ENCODE measurements around the gene AUTS2.

DNA sequence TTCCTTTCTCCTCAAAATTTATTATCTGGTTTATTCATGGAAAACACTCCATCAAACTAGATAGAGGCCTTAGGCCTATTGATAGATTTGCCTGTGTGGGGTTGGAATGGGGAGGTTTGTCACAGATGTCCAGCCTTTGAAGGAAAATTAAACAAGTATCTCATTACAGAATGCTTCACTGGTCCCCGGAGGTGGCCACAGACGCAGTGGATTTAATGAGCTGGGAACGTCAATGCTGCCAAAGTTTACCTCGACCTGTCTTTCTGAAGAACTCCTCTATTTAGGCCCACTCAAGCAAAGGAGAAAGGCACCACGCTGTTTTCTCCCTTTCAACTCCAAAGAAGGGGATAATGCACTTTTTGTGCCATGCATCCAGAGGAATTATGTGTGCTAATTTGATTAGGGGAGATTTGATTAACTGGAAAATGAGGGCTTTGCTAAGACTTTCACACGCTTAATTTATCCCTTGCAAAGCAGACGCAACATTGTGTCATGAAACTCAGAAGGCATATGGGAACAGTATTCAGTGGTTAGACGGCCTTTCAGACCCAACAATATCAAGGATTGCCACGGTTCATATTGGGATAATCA, 974.9 kb downstream of the AUTS2 start:
- TF ChIP-seq, protein P1, sequence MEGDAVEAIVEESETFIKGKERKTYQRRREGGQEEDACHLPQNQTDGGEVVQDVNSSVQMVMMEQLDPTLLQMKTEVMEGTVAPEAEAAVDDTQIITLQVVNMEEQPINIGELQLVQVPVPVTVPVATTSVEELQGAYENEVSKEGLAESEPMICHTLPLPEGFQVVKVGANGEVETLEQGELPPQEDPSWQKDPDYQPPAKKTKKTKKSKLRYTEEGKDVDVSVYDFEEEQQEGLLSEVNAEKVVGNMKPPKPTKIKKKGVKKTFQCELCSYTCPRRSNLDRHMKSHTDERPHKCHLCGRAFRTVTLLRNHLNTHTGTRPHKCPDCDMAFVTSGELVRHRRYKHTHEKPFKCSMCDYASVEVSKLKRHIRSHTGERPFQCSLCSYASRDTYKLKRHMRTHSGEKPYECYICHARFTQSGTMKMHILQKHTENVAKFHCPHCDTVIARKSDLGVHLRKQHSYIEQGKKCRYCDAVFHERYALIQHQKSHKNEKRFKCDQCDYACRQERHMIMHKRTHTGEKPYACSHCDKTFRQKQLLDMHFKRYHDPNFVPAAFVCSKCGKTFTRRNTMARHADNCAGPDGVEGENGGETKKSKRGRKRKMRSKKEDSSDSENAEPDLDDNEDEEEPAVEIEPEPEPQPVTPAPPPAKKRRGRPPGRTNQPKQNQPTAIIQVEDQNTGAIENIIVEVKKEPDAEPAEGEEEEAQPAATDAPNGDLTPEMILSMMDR (conservative IDR thresholded peaks at IDR 0.05; ENCODE audit: low read depth, low read length) = no peak
- TF ChIP-seq EZH2 (IDR thresholded peaks at IDR 0.05; ENCODE audit: borderline replicate concordance, low read depth, low read length, poor library complexity, severe bottlenecking) = no peak

Data from A673 (cell line).